GM12891 (cell line): ENCODE measurements around the gene FOXO3.

ENCODE experiments used
- DNase-seq: peaks from one replicate; pipeline ENCODE4 v3.0.0; 2011; ENCODE audit warnings: low spot score; ENCODE audit not compliant: insufficient read length
- FAIRE-seq: peaks from 2 replicates; lab custom pipeline; 2011; peaks lifted over from hg19 to GRCh38; lab: Jason Lieb, UNC
- PAX5 ChIP-seq: IDR thresholded peaks from 2 replicates; pipeline ENCODE4 v1.6.1; 2011; ENCODE audit warnings: low read length, moderate library complexity, mild to moderate bottlenecking; ENCODE audit not compliant: insufficient read depth, severe bottlenecking
- POLR2A ChIP-seq: IDR thresholded peaks from 2 replicates; pipeline ENCODE4 v1.6.1; 2011; ENCODE audit warnings: low read depth, low read length, control low read depth
- POLR2AphosphoS5 ChIP-seq: IDR thresholded peaks from 2 replicates; pipeline ENCODE4 v1.6.1; 2011; ENCODE audit warnings: low read depth, low read length, control low read depth
- POU2F2 ChIP-seq: IDR thresholded peaks from 2 replicates; pipeline ENCODE4 v1.6.1; 2011; ENCODE audit warnings: low read depth, mild to moderate bottlenecking, control low read depth, low read length, moderate library complexity
- SPI1 ChIP-seq: IDR thresholded peaks from 2 replicates; pipeline ENCODE4 v1.6.1; 2011; ENCODE audit warnings: low read depth, low read length, control low read depth
- TAF1 ChIP-seq: IDR thresholded peaks from 2 replicates; pipeline ENCODE4 v1.6.1; 2011; ENCODE audit warnings: low read depth, low read length, control low read depth

The FOXO3 gene

DNA sequence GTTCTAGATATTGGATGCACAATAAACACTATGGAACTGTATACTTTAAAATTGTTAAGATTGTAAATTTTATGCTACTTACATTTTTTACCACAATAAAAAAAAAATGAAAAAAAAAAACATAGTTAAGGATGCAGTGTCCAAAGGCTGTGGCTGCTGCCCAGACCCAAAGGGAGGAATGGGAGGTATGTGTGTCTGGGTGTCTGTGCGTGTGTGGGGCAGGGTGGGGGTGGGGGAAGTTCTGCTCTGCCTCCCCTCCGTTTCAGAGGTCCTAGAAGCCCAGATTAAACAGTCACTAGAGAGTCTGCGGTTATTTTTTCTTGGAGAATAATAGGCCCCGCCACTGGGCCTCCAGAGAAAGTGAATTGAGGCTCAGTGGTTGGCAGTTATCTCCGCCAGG is 151.1 kb downstream of the FOXO3 start:
- no peak for DNase-seq
- TF ChIP-seq POLR2A (no peak), POLR2AphosphoS5 (no peak), PAX5 (no peak), SPI1 (no peak), POU2F2 (no peak), TAF1 (no peak)
- no peak for FAIRE-seq

DNA sequence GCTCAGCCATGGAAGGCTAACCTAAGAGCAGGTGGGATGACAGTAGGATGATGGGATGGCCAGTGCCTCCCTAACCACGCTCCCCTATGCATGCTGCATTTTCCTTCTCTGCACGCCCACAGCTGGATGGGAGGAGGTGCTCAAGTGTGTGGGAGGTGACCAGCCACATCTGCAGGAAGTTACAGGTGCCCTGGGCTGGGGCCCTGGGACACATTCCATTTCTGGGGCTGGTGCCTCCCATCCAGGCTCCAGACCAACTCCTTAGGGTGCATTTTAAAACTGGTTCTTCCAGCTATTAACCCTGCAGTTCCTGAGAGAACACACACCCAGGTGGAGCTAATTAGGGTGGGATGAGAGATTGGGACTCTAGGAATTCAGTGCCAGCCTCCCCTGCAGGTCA is 152.2 kb downstream of the FOXO3 start:
- DNase-seq (no peak), FAIRE-seq (no peak)
- TF ChIP-seq POLR2A: no peak
- no peak for TF ChIP-seq POLR2AphosphoS5
- no peak for TF ChIP-seq SPI1
- no peak for TF ChIP-seq PAX5
- TF ChIP-seq POU2F2: no peak
- TF ChIP-seq TAF1: no peak

DNA sequence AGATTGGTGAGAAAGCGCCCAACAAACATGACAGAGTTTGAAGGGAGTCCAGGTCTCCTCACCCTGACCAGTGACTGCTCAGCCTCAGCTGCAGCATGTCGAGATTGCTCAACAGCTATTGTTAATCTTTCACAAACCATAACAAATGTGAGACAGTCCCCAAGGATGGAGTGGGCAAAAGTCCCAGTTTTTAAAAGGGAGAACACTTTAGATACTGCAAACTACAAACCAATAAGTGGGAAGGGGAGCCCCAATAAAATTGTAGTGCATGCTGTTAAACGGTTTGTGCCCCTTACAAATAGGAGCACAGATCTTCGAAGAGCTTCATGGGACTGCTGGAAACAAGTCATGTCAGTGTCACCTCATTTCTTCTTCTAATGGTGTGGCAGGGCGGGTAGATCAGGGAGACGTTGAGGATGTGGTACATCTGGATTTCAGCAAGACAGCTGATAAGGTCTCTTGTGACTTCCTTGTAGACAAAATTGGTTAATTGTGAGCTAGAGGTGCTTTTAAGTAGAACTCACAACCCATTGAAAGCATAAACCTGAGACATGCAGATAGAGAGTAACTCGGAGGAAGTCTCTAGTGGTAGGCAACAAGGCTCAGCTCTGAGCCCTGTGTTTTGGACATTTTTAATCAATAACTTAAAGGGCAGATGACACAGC is 153.5 kb downstream of the FOXO3 start:
- no peak for FAIRE-seq
- DNase-seq: no peak

DNA sequence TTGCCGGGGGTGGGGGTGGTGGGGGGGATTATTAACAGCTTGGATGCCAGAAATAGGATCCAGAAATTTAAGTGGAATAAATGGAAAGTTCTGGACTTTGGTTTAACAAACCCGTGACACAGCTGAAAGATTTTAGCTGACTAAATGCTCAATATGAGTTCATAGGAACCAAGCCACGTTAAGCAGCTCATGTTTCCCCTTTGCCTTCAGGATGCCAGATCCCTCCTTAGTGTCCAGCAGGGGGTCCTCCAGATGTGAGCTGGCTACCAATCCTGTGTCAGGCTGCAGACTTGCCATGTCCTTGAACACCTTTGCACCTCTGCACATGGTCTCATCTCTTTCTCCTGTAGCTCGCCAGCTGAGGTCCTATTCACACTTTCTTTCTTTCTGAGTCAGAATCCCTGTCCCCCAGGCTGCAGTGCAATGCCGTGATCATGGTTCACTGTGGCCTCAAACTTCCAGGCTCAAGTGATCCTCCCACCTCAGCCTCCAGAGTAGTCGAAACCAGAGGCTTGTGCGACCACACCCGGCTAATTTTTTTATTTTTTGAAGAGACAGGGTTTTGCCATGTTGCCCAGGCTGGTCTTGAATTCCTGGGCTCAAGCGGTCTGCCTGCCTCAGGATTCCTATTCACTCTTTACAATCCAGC is 154.2 kb downstream of the FOXO3 start:
- no peak for FAIRE-seq
- no peak for DNase-seq
- TF ChIP-seq PAX5 (no peak), POU2F2 (no peak), SPI1 (no peak), POLR2A (no peak)

More for the DNA sequence above, 153.5 kb downstream of the FOXO3 start:
- no peak for TF ChIP-seq PAX5
- TF ChIP-seq TAF1: no peak
- no peak for TF ChIP-seq SPI1
- TF ChIP-seq POLR2A: no peak
- TF ChIP-seq POU2F2: no peak
- TF ChIP-seq POLR2AphosphoS5: no peak

DNA sequence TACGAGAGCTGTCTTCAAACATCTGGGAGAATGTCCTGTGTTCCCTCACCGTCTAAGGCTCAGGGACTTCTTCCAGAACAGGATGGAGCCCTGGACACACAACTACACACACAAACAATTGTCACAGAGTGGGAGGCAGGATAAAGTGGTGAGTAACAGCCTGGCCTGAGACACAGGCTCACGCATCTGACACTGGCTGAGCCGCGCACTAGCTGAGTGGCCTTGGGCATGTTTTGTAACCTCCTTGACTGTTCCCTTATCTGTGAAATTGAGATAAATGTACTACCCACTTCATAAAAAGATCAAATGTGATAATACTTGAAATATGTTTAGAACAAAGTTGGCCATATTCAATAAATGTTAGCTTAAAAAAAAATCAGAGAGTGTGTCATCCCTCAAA is 155.1 kb downstream of the FOXO3 start:
- no peak for FAIRE-seq
- TF ChIP-seq POLR2AphosphoS5 (no peak), PAX5 (no peak), POU2F2 (no peak), TAF1 (no peak), POLR2A (no peak), SPI1 (no peak)
- DNase-seq: no peak

DNA sequence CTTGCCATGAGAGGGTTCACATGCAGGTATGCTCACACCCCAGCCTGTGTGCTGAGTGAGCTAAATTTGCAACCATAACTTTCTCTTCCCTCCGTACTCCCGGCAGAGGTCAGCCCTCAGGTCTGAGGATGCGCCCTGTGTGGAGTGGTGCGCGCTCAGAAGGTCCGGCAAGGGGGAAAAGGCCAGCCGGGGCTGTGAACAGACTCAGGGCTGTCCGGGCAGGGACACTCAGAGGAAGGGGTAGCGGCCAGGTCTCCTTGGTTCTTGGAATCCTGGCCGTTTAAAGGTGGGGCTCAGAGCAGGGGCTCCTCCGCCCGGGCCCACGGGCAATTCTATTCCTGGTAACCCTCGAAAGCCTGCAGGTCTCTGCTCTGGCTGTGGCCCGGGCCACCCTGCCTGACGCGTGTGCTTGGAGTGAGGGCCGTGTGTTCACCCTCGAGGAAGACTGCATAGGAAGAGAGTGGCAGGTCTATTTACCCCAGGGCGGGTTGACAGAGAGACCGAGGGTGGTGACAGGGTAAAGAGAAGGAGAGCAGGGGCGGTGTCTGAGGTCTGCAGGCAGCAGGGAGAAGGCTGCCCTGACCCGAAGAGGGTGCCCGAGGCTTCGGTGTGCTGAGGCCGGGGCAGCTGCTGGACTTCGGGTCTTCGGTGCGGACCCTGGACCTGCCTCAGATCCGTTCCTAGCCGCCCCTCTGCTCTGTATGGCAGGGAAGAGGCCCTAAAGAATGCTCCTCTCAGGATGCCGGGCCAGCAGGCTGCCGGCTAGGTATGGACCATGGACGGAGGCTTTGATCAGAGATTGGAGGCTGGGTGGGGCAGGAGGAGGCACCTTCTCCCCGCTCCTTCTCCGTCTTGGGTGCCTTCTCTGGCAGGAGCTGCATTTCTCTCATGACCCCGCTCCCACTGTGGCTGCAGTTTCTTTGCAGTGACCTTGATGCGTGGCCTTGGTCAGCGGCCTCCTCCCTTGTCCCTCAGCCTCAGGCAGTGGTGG is 156.4 kb downstream of the FOXO3 start:
- DNase-seq: no peak

DNA sequence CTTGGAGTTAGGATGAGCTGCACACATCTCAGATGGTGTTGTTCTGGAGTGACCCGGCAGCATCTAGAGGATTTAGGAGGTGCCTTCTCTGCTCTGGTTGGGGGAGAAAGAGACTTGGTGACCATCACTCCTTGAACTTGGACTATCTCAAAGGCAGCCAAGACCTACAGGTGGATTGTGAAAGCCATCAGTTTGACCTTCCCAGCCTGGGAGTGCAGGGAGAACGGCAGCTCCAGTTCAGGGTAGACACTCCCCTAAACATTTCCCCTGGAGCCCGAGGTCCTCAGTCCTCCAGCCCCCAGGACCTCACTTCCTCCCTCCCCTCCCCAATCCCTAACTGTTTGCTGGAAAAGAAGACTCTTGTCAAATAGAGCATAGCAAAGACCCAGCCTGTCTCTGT is 158.8 kb downstream of the FOXO3 start:
- FAIRE-seq (no peak), DNase-seq (no peak)
- no peak for TF ChIP-seq POU2F2

More for the DNA sequence above, 156.4 kb downstream of the FOXO3 start:
- no peak for TF ChIP-seq TAF1
- no peak for TF ChIP-seq POU2F2
- no peak for TF ChIP-seq POLR2AphosphoS5
- no peak for TF ChIP-seq PAX5
- no peak for TF ChIP-seq SPI1
- no peak for TF ChIP-seq POLR2A
- no peak for FAIRE-seq

DNA sequence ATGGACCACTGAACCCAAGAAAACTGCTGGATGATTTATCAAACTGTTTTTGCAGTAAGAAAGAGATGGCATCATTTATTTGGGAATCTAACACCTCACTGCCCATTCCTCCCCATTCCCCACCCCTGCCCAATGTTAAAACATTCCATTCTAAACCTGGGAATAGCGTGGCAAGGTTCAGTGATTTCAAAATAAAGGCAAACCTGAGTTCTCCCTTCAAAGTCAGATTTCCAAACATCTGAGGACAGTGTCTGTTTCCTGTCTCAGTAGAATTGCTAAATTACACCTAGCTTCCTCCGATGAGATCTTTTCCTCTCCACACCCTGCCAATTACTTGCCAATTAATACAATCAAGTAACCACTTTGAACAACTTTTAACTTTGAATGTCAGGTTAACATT is 160.1 kb downstream of the FOXO3 start:
- DNase-seq: no peak
- TF ChIP-seq TAF1 (no peak), POLR2AphosphoS5 (no peak), SPI1 (no peak), PAX5 (no peak)

DNA sequence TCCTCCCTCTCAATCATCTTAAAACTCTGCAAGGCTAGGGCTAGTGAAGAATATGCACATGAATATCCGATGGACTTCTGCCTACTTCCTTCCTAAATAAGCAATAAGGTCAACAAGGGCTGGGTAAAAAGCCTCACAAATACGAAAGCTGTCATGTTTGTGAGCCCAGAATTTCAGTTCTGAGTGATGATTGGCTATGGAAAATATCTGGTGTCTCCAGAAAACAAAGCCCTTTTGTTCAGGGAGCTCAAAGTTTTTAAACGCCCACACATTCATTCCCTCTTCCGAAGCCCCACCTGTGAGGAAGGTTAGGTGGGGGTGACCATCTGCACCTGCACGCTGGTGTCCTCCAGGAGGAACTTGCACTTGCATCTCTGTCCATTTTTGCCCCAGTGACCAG is 160.6 kb downstream of the FOXO3 start:
- FAIRE-seq: no peak
- TF ChIP-seq PAX5 (no peak), POLR2A (no peak), SPI1 (no peak), POU2F2 (no peak), POLR2AphosphoS5 (no peak), TAF1 (no peak)
- DNase-seq: no peak

More for the DNA sequence above, 160.1 kb downstream of the FOXO3 start:
- FAIRE-seq: no peak

DNA sequence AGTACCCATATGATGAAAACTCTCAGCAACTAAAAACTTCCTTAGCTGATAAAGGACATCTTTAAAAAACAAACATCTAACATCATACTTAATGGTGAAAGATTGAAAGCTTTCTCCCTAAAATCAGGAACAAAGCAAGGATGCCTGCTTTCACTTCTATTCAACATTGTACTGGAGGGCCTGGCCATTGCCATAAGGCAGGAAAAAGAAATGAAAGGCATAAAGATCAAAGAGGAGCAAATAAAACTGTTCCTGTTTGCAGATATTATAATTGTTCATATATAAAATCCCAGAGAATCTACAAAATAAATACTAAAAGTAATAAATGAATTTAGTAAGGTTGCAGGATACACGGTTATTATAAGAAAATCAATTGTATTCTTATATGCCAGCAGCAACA is 162.9 kb downstream of the FOXO3 start:
- DNase-seq (no peak), FAIRE-seq (no peak)
- TF ChIP-seq SPI1: no peak
- TF ChIP-seq PAX5: no peak
- no peak for TF ChIP-seq TAF1
- TF ChIP-seq POLR2AphosphoS5: no peak
- TF ChIP-seq POU2F2: no peak
- no peak for TF ChIP-seq POLR2A

DNA sequence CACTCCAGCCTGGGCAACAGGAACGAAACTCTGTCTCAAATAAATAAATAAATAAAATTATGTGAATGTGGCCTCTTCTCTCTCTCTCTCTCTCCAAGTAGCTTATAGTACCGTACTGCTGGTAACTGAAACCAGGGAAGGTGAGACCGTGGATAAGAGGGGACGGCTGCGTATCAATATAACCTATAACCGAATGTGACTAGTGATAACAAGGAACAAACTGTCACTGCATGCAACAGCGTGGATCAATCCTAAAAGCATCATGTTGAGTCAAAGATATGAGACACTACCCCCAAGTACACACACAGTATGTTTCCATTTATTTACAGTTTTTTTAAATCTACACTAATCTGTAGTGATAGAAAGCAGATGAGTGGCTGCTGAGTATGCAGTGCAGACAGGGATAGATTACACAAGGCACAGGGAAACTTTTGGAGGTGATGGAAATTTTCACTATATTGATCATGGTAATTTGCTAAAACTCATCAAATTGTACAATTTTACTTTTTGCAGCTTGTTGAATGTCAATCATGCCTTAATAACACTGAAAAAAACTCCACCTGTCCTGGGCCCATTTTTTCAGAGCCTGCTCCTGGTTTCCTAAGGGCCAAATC is 166.1 kb downstream of the FOXO3 start:
- no peak for TF ChIP-seq POU2F2
- DNase-seq (no peak), FAIRE-seq (no peak)
